Stimulated activated CD8-positive, alpha-beta memory T cell treated with anti-CD3 and anti-CD28 coated beads, Interleukin-7, amount 100 ng/mL, for 1 hour (primary cell): Measurements from ENCODE around the gene ANKRD44.

Experiments
- DNase-seq, 2 donors: peaks; one replicate each; pipeline ENCODE4 v3.0.0-alpha.2; 2020; ENCODE audit warnings: low read depth in 2 of 2

The ANKRD44 gene

GRCh38 chr2:197322143-197322542 is 11.6 kb upstream of the ANKRD44 start:
- no peak for DNase-seq

DNA sequence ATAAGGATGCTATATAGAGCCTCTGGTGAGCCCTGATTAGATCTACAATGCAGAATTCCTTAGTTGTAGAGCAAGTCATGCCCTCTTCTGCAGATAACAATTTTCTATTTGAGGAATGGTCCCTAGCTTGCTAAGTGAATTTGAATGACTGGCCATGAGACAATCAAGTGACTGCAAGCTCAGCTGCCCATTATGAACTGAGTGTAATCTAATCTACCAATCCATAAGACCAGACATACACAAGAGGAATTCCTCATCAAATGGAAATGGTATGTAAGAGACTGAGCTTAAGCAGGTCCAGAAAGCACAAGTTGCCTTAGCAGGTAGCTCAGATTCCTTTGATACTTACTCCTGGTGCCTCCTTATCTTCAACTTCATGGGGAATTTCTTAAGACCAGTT is 4.8 kb upstream of the ANKRD44 start:
- no peak for DNase-seq

DNA sequence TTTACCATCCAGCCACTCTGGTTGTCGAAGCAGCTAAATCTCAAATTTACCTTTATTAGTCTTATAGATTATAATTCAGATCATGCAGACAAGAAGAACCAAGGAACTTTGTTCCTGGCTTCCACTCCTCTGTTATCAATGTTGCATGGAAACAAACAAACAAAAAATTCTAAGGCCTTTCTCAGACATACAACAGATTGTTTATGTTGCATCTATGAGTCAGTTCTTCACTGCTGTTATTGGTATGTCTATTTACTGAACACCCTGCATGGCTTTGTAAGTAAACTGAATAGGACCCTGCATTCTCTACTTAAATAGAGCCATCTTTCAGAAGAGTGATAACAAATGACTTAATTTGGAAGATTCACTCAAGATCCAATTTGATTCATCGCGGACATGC is 1.6 kb upstream of the ANKRD44 start:
- DNase-seq, result no peak

DNA sequence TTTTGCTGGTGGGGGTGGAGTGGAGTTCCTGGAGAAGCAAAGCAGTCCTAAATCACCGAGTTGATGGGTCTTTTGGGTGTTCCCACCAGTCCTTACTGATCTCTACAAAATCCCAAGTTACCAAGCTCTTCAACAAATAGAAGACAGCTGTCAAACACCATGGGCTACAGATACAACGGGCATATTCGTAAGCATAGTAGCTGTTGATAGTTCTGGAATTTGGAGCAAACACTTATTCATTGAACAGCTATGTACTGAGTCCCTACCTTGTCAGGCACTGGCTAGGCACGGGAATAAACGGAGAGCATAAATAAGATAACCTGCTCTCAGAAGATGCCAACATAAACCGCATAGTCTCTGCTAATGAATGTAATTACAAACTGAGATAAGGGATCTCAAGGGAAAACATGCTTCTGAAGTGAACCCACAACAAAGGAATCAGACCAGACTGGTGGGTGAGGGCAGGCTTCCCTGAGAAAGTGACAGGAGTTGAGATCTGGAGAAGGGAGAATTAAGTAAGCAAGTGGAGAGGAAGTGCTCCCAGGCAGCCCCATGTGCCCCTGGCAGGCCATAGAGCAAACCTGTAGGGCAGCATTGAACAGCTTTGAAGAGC is 947 bp upstream of the ANKRD44 start:
- no peak for DNase-seq

GRCh38 chr2:197310987-197311420 is 424 bp upstream of the ANKRD44 start:
- no peak for DNase-seq

DNA sequence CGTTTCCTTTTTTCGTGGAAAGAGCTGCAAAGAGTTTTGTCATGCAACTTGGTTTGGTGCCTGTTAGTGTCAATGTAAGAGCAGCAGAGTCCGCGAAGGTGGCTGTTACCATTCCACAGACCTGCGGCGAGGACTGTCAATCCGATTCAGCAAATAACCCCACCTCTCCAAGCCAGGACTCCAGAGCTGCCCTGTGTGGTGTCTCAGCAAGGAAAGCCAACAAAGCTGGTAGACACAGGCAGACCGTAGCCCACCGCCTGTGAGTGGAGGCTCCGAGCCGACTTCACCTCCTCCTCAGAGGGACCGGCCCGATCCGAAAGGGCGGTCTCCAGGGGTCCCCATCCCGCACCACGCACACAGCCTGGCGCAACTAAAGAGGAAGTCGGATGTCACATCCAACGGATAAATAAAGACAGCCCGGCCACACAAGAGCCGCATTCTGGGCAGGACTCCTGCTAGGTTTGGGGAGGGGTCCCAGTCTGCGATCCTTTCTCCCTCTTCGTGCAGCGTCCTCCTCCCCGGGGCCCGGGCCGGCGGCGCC is 819 bp downstream of the ANKRD44 start:
- DNase-seq, result peak; percentile 44 to 57

DNA sequence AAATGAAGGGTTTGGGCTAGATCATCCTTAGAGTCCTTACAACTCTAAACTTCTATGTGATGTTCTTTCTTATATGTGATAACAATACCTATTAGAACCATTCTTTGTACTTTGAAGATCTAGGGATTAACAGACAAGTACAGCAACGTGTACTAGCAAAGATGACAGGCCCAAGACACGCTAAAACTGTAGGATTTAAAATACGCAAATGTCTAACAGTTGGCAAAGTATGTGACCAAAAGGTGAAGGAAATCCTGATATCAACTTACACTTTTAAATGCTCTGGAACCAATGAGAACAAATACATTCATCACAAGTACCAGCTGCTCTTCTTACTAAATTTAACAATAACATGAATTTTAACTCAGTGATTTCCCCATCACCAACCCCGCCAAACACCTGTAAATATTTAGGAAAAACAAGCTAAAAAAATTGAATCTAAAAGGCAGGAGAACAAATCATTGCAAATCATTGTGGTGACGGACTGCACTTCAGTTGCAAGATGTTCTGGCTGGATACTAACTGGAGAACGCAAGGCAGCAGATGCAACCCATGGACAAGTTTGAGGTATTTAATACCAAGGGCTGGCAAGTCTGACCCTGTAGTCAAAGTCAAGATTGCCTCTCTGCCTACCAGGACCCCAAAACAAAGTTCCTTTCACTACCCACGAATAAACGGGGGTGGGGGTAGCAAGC is 1.4 kb downstream of the ANKRD44 start:
- no peak for DNase-seq

- DNase-seq, result no peak
These were observed 2.0 kb downstream of the ANKRD44 start for GRCh38 chr2:197308585-197308984.

GRCh38 chr2:197307933-197308521 is 2.6 kb downstream of the ANKRD44 start:
- peak; percentile 32 to 41 for DNase-seq

GRCh38 chr2:197307236-197307932 is 3.2 kb downstream of the ANKRD44 start:
- DNase-seq, result no peak

DNA sequence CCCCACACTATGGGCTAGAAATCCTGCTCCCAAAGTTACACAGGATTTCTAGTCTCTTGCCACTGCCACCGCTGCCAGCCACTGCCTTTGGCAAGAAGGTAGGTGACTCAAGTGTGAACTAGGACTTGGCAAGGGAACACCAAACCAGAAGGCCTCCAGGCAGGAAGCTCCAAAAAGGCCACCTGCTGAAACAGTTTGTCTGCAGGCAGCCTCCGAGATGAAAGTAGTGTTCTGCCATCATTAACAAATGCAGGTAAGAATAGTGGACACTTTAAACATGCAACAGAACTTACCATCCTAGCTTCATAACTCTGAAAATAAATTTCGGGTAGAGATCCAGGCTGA is 3.9 kb downstream of the ANKRD44 start:
- DNase-seq, result no peak

GRCh38 chr2:197306024-197306695 is 4.4 kb downstream of the ANKRD44 start:
- DNase-seq, result no peak

- DNase-seq, result no peak
These were observed 6.0 kb downstream of the ANKRD44 start for GRCh38 chr2:197304556-197305011.

GRCh38 chr2:197300139-197300538 is 10.4 kb downstream of the ANKRD44 start:
- no peak for DNase-seq

- no peak for DNase-seq
These were observed 12.0 kb downstream of the ANKRD44 start for GRCh38 chr2:197298609-197299008.

- DNase-seq, result no peak
These were observed 12.7 kb downstream of the ANKRD44 start for GRCh38 chr2:197297772-197298318.

- no peak for DNase-seq
These were observed 13.3 kb downstream of the ANKRD44 start for GRCh38 chr2:197297266-197297665.

- DNase-seq, result no peak
These were observed 13.7 kb downstream of the ANKRD44 start for GRCh38 chr2:197296835-197297234.

GRCh38 chr2:197294260-197294659 is 16.3 kb downstream of the ANKRD44 start:
- DNase-seq, result no peak

DNA sequence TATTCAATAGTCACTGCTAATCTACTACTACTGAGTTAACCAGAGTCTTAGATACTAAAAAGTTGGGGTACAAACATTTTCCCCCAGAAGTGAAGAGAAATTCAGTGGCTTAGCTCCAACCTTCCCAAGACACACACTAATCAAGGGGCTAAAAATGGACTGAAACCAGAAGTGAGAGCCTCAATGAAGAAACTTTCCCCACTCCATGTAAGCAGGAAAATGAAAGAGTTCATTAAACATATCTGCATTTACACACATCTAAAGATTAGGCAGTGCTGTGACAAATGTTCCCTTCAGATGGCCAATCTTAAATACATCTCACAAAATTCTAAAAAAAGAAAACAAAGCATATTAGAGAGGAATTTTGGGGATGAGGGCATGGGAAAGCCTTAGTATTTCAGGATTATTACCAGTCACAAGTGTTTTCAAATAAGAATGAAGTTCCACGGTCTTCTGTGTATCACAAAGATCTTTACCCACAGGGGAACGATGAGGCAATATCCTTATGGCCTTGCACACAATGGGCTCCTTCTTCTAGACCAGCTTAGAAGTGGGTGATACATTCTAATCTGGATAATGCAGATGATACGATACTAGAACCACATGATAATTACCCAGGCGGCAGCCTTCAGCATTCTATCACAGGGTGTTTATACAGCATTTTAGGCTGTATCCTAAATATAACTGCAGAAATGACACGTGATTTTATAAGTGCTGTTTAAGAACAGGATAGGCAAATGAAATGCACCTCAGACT is 17.1 kb downstream of the ANKRD44 start:
- DNase-seq, result no peak

GRCh38 chr2:197292619-197293018 is 18.0 kb downstream of the ANKRD44 start:
- DNase-seq, result no peak
